ENCODE data around the gene DENND5B. TPM values are rescaled to one million over a fixed set of nuclear protein-coding genes. Genes with fewer than 3 reads are reported as not detected.

DENND5B gene
- total and polyA plus RNA-seq, 4 donors: 4.5 to 23.1 (median 9.3) TPM

- Histone ChIP-seq H3K9me3 (ENCODE audit: control insufficient read depth in 4 of 4, low read length in 3 of 4) (no peaks in the 10 kb centered on the region), H3K4me1 (ENCODE audit: control insufficient read depth in 4 of 4, insufficient read depth in 4 of 4, low read length in 3 of 4) (no peaks in the 10 kb centered on the region), H3K9ac (ENCODE audit: low read depth in 1 of 2, low read length in 2 of 2) (no peak overlapping the region), H3K27me3 (ENCODE audit: control insufficient read depth in 4 of 4, insufficient read depth in 4 of 4, low read length in 3 of 4) (no peaks in the 10 kb centered on the region), H3K36me3 (ENCODE audit: control insufficient read depth in 4 of 4, insufficient read depth in 3 of 4, low read depth in 1 of 4, low read length in 3 of 4) (no peaks in the 10 kb centered on the region), H3K27ac (ENCODE audit: low read depth in 1 of 2, low read length in 2 of 2) (no peak overlapping the region), H3K4me3 (ENCODE audit: low read depth in 1 of 3, low read length in 3 of 3) (no peak overlapping the region)
- 80% methylated on average over 5 of the region's 5 CpGs for WGBS
- DNase-seq (ENCODE audit: low spot score): no peak
- TF ChIP-seq RXRA (IDR thresholded peaks at IDR 0.05) (no peak), NR2F2 (IDR thresholded peaks at IDR 0.05) (no peak), HNF4A (conservative IDR thresholded peaks at IDR 0.05) (no peak), TAF1 (conservative IDR thresholded peaks at IDR 0.05) (no peak), HNF4G (IDR thresholded peaks at IDR 0.05) (no peak), CTCF (IDR thresholded peaks at IDR 0.05; ENCODE audit: low read depth, low read length, missing input control) (no peak), JUND (IDR thresholded peaks at IDR 0.05) (no peak), REST (IDR thresholded peaks at IDR 0.05) (no peak), YY1 (IDR thresholded peaks at IDR 0.05) (no peak), FOXA1 (IDR thresholded peaks at IDR 0.05) (no peak), EGR1 (IDR thresholded peaks at IDR 0.05; ENCODE audit: low read depth in 2 of 2) (no peak)
Measured at GRCh38 chr12:31627456-31628054, 36.6 kb upstream of the DENND5B start.

GRCh38 chr12:31626270-31626995 is 35.5 kb upstream of the DENND5B start:
- H3K36me3 ChIP-seq (ENCODE audit: control insufficient read depth in 4 of 4, insufficient read depth in 3 of 4, low read depth in 1 of 4, low read length in 3 of 4): no peaks in the 10 kb centered on the region
- H3K9me3 ChIP-seq (ENCODE audit: control insufficient read depth in 4 of 4, low read length in 3 of 4): no peaks in the 10 kb centered on the region
- no peak overlapping the region for H3K9ac ChIP-seq (ENCODE audit: low read depth in 1 of 2, low read length in 2 of 2)
- H3K4me3 ChIP-seq (ENCODE audit: low read depth in 1 of 3, low read length in 3 of 3): no peak overlapping the region
- no peak for DNase-seq (ENCODE audit: low spot score)
- 78% methylated on average over 7 of the region's 7 CpGs for WGBS
- no peak for TF ChIP-seq HNF4A (conservative IDR thresholded peaks at IDR 0.05)
- no peak for TF ChIP-seq FOXA2 (IDR thresholded peaks at IDR 0.05)
- TF ChIP-seq YY1 (IDR thresholded peaks at IDR 0.05): no peak
- TF ChIP-seq HNF4G (IDR thresholded peaks at IDR 0.05): no peak
- no peak for TF ChIP-seq REST (IDR thresholded peaks at IDR 0.05)
- TF ChIP-seq RAD21 (IDR thresholded peaks at IDR 0.05): no peak
- TF ChIP-seq ZBTB33 (IDR thresholded peaks at IDR 0.05): no peak
- no peak for TF ChIP-seq JUND (IDR thresholded peaks at IDR 0.05)
- TF ChIP-seq TAF1 (conservative IDR thresholded peaks at IDR 0.05): no peak
- TF ChIP-seq NR2F2 (IDR thresholded peaks at IDR 0.05): no peak
- TF ChIP-seq ATF3 (IDR thresholded peaks at IDR 0.05): no peak
- no peak for TF ChIP-seq CTCF (IDR thresholded peaks at IDR 0.05; ENCODE audit: low read depth, low read length, missing input control)
- H3K4me1 ChIP-seq (ENCODE audit: control insufficient read depth in 4 of 4, insufficient read depth in 4 of 4, low read length in 3 of 4): no peaks in the 10 kb centered on the region
- H3K27ac ChIP-seq (ENCODE audit: low read depth in 1 of 2, low read length in 2 of 2): no peak overlapping the region
- no peaks in the 10 kb centered on the region for H3K27me3 ChIP-seq (ENCODE audit: control insufficient read depth in 4 of 4, insufficient read depth in 4 of 4, low read length in 3 of 4)

Measured in liver (tissue), 9 donors.